Caco-2 (cell line): ENCODE measurements around the gene PGAM2. TPM values are rescaled to one million over a fixed set of nuclear protein-coding genes. Genes with fewer than 3 reads are reported as not detected.

Experiments used
- BruUV-seq: library from RNA; stranded (reverse); fragments of 400-500 nt; replicated peaks from 2 replicates; lab custom pipeline; 2021; lab: Mats Ljungman, UMichigan
- CTCF ChIA-PET: fragments of 300-600 bp; sonication (Branson Sonifier 250); formaldehyde crosslinking; loops from one replicate; lab custom pipeline; 2022; ENCODE audit warnings: antibody characterized with exemption; lab: Charles Lee
- POLR2A ChIA-PET: fragments of 300-600 bp; sonication (Branson Sonifier 250); formaldehyde crosslinking; loops from one replicate; lab custom pipeline; 2022; ENCODE audit warnings: antibody characterized with exemption; lab: Charles Lee
- DNase-seq, 2 experiments: peaks; one replicate each; pipeline versions ENCODE4 v3.0.0 to v3.0.0-alpha.2; 2020 to 2022
- H3K27me3 ChIP-seq: replicated peaks from 2 replicates; pipeline ENCODE4 v1.6.0; 2011; ENCODE audit warnings: low read length; ENCODE audit not compliant: control insufficient read depth, insufficient read depth
- H3K36me3 ChIP-seq: 2 replicates; pipeline ENCODE4 v1.5.1; 2011; ENCODE audit warnings: low read length; ENCODE audit not compliant: control insufficient read depth, insufficient read depth
- H3K4me1 ChIP-seq: fragments of 250-450 bp; sonication (Bioruptor Pico); 2 replicates; pipeline ENCODE4 v1.5.1; 2020; ENCODE audit warnings: mild to moderate bottlenecking
- H3K4me3 ChIP-seq: 2 replicates; pipeline ENCODE4 v1.5.1; 2011; ENCODE audit warnings: low read depth, mild to moderate bottlenecking, control low read depth, low read length
- H3K9me3 ChIP-seq: fragments of 250-450 bp; sonication (Bioruptor Pico); 2 replicates; pipeline ENCODE4 v1.5.1; 2020; ENCODE audit warnings: mild to moderate bottlenecking, moderate library complexity
- H3K27ac Mint-ChIP-seq: one replicate; pipeline ENCODE4 v1.8.0; 2022; ENCODE audit warnings: mixed read lengths; ENCODE audit not compliant: unreplicated experiment
- H3K27me3 Mint-ChIP-seq: one replicate; pipeline ENCODE4 v1.8.0; 2022; ENCODE audit warnings: mixed read lengths; ENCODE audit not compliant: insufficient read depth, unreplicated experiment
- H3K36me3 Mint-ChIP-seq: one replicate; pipeline ENCODE4 v1.8.0; 2022; ENCODE audit warnings: mild to moderate bottlenecking, mixed read lengths; ENCODE audit not compliant: insufficient read depth, unreplicated experiment
- H3K4me1 Mint-ChIP-seq: one replicate; pipeline ENCODE4 v1.8.0; 2022; ENCODE audit warnings: low read depth, mixed read lengths; ENCODE audit not compliant: unreplicated experiment
- H3K4me3 Mint-ChIP-seq: one replicate; pipeline ENCODE4 v1.8.0; 2022; ENCODE audit warnings: mild to moderate bottlenecking, moderate library complexity, mixed read lengths; ENCODE audit not compliant: unreplicated experiment
- H3K9me3 Mint-ChIP-seq: one replicate; pipeline ENCODE4 v1.8.0; 2022; ENCODE audit warnings: mixed read lengths; ENCODE audit not compliant: unreplicated experiment
- CTCF ChIP-seq, 2 experiments: fragments of 200-600 bp in 1 of 2; IDR thresholded peaks; 1 replicate in 1 of 2; 2 replicates in 1 of 2; pipeline versions ENCODE4 v1.5.1 to v1.8.0; 2011 to 2022; ENCODE audit warnings: antibody characterized with exemption in 1 of 2, control low read depth in 1 of 2, inconsistent platforms in 1 of 2, low read depth in 1 of 2, low read length in 1 of 2, mild to moderate bottlenecking in 1 of 2, moderate library complexity in 1 of 2; ENCODE audit not compliant: insufficient read depth in 1 of 2, severe bottlenecking in 1 of 2, unreplicated experiment in 1 of 2
- intact Hi-C: fragments of 100-400 bp; cut with micrococcal nuclease; formaldehyde crosslinking; loops from one replicate; pipeline ENCODE4 v1.10.0; 2022; ENCODE audit not compliant: unreplicated experiment
- total RNA-seq: library from RNA; stranded (reverse); gene quantifications from 2 replicates; pipeline ENCODE4 v1.2.3, GENCODE V29; 2022

PGAM2 gene
- total RNA-seq, 1 experiment from 2014 or later = not detected

- ChIA-PET CTCF (interaction anchor here (0.6 kb wide), 1 partner anchor 90 kb away, joined by 3 read pairs; the partner anchor contains the start of gene YKT6), POLR2A (no interaction called here)
- Histone ChIP-seq H3K27me3 (no peaks in the 10 kb centered on the region; the same call in 1 of the 2 replicates), H3K4me3 (no peak overlapping the region), H3K9me3 (no peaks in the 10 kb centered on the region), H3K4me1 (no peaks in the 10 kb centered on the region), H3K36me3 (no peaks in the 10 kb centered on the region; the same call in 1 of the 2 replicates)
- Mint-ChIP-seq H3K27me3 (no peaks in the 10 kb centered on the region), H3K4me1 (no peaks in the 10 kb centered on the region), H3K27ac (no peak overlapping the region), H3K36me3 (peaks cover 19% of the 10 kb centered on the region), H3K4me3 (no peak overlapping the region), H3K9me3 (no peaks in the 10 kb centered on the region)
- intact Hi-C loops = no loop called here
- TF ChIP-seq CTCF (IDR thresholded peaks at IDR 0.05; ENCODE audit: insufficient read depth in 1 of 2, low read depth in 1 of 2, low read length in 1 of 2, severe bottlenecking in 1 of 2, unreplicated experiment in 1 of 2) = no peak
- no peak for DNase-seq
- no TSS peak for BruUV-seq
Observed at GRCh38 chr7:44110719-44111635, 45.6 kb upstream of the PGAM2 start.

- BruUV-seq = no TSS peak
- H3K27me3 Mint-ChIP-seq = no peaks in the 10 kb centered on the region
Observed at GRCh38 chr7:44109991-44110390, 44.6 kb upstream of the PGAM2 start.

More at GRCh38 chr7:44109991-44110390, 44.6 kb upstream of the PGAM2 start:
- no peak overlapping the region for H3K4me3 Mint-ChIP-seq
- intact Hi-C loops = no loop called here
- Histone ChIP-seq H3K9me3 (no peaks in the 10 kb centered on the region), H3K4me3 (no peak overlapping the region), H3K4me1 (no peaks in the 10 kb centered on the region), H3K27me3 (no peaks in the 10 kb centered on the region; the same call in 1 of the 2 replicates), H3K36me3 (no peaks in the 10 kb centered on the region; the same call in 1 of the 2 replicates)
- no peak for DNase-seq
- ChIA-PET CTCF (no interaction called here), POLR2A (no interaction called here)
- H3K9me3 Mint-ChIP-seq = no peaks in the 10 kb centered on the region
- no peak overlapping the region for H3K27ac Mint-ChIP-seq
- no peak for TF ChIP-seq CTCF (IDR thresholded peaks at IDR 0.05; ENCODE audit: insufficient read depth in 1 of 2, low read depth in 1 of 2, low read length in 1 of 2, severe bottlenecking in 1 of 2, unreplicated experiment in 1 of 2)
- no peaks in the 10 kb centered on the region for H3K4me1 Mint-ChIP-seq
- H3K36me3 Mint-ChIP-seq = peaks cover 15% of the 10 kb centered on the region
